Activated CD8-positive, alpha-beta memory T cell treated with anti-CD3 and anti-CD28 coated beads for 24 hours (primary cell): ENCODE measurements around the gene GSN.

Source experiments
- DNase-seq: peaks from one replicate; pipeline ENCODE4 v3.0.0-alpha.2; 2020

GSN gene

DNA sequence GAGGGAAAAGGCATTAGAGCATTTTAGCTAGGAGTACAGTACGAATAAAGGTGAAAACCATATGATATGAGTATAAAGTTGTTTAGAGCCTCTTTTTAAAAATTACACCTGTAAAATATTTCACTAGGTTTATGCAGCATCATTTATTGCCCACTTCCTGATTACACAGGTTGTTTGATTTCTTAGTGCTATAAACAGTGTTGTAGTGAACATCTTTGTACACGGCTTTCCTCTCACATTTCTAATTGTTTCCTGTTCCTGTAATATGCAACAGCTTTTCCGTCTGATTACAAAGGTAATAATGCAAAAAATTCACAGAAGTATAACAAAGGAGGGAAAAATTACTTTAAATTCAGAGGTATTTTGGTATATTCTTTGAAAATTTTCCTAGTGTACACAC, 89.0 kb downstream of the GSN start:
- no peak for DNase-seq

DNA sequence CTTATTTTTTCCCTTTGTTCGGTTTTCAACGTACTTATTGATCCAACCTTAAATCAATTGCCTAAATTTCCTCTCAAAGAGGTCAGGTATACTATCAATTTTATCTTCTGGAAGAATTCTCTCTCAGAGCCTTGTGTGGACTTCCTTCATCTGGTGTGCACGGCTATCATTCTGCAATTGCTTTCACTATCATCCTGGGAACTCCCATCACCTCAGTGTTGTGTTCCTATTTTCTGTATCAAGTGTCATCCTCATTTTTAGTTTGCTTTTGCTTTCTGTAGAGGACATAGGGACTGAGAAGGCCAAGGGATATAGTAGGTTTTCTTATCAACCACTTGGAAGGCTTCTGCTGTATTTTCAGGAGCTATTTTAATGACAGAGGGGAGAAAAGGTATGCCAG, 90.8 kb downstream of the GSN start:
- DNase-seq: no peak

DNA sequence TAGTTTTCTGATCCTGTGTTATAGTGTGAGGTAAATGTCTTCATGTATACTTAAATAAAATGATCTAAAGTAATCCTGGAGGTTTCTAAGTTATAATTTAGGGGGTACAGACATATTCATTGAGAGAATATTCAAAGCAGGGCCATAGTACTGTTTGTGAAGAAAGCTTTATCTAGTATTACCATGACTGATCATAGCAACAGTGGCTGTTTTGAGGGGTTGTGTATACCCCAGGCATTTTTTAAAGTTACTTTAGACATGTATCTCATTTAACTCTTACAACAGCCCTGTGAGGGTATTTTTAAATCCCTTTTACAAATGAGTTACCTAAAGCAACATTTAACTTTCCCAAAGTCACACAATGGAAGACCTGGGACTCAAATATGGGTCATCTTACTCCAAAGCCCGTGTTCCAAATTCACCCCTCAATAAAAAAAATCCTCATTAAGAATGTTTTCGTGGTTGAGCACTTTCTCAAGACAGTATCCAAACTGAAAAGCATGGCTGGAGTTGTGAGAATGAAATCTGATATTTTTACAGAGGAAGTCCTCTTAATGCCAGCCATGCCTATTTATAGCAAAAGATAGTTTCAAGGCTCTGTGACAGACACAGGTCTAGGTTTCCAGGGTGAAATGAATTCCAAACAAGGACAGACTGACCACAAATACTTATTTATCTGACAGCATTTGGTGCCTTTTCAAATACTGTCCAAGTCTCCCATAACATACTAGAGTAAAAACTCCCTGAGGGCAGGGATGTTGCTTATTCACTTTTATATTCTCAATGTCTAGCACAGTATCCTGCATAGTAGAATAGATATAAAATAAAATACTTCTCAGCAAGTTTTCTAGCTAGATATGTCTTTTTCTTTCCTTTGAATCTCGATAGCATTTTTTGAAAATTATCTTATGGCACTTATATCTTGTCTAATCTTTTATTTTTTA, 91.7 kb downstream of the GSN start:
- DNase-seq: no peak

DNA sequence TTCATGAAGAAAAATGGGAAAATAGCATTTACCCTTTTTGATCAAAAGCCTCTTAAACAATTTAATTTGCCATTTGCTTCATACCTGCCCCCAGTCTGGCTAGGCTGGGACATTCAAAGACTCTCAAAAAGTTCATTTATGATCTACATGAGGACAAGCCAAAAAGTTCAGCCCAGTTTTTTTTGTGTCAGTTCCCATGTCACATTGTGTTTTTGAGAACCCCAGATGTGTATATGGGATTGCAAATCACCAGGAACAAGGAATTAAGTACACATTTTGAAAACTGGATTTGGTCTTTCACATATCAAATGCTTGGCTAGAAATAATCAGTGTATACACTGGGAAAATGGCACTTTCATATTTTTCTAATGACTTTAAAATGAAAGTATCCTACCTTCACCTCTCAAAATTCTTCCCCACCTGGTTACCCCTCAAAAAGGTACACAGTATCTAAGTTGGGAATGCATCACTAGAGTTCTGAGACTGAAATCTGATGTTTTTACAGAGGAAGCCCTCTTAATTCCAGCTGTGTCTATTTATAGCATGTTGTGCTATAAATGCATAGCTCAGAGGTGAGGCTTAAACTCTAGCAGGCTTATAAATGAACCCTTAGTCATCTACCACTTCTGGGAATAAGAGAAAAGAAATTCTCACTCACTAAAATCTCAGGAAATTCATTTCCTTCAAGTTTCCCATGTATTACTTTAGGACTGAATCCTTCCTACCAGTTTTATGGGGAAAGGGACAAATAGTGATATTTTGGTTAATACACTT, 92.8 kb downstream of the GSN start:
- no peak for DNase-seq

DNA sequence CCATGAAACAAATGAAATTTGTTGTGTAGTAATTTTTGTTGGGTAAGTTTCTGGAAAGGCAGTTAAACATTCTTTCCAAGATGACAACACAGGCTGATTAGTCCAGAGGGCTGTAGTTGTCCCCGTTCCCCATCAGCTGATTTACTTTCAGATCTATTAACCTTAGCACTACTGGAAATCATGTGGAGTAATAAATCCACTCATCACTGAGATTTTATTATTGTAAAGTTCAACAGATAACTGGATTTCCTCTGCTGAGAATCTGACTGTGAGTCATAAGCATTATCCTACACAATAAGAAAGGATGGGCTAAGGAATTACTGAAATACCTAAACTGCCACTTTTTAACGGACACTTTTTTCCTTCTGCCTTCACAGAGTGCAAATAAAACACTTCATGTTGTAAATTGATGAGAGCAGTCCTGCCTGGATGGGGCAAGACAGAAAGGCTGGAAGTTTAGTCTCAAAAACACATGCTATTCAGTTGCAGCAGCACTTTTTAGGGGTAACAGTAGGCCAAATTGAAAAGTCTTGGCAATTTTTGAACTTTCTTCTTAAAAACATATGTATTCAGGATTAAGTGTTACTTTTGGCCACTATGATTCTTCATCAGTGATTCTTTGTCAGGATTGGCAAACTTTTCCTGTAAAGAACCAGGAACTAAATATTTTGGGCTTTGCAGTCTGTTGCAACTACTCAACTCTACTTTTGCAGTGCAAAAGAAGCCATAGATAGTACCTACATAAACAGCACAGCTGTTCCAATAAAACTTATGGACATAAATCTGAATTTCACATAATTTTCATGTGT, 95.1 kb downstream of the GSN start:
- DNase-seq: no peak

DNA sequence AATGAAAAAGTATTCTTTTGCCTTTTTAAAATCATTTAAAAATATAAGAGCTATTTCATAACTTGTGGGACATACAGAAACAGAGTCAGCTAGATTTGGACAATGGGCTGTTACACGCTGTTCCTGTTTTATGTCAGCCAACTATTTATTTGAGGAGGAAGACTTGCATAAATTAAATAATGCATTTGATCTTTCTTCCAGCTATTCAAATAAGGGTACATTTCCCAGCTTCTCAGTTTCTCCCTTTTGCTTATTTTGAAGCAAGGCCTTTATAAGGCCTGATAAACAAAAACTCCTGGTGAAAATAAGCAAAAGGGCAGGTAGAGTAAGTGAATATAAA, 95.6 kb downstream of the GSN start:
- DNase-seq: no peak

DNA sequence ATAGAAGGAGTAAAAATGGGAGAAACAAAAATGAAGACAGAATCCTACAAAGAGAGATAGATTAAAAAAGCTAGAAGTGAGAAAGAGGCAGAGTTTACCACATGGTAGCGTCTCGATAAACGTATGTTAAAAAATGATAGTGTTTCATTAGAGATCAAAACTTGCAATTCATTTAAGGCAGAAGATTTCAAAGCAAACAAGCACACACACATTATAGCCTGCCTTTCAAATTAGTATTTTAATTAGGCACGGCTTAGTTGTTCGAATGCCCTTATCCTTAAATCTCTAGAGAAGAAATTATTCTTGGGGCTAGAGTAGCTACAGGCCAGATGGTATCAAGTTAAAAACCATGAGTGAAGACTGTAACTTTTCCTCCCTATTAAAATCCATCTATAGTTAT, 96.1 kb downstream of the GSN start:
- no peak for DNase-seq

DNA sequence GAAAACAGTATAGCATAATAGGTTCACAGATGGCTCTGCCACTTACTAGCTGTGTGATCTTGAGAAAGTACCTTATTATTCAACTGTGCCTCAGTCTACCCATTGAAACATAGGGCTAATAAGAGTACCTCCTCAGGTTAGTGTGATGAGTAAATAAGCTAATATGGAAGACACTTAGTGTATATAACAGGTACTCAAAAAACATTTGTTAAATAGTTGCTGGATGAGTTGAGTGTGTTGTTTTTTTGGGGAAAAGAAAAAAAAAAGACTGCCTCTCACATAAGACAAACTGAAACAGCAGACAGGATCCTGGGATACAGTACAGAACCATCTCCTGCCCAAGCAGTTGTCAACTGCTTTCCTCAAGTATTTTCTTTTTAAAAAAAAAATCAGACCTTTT, 96.9 kb downstream of the GSN start:
- no peak for DNase-seq

DNA sequence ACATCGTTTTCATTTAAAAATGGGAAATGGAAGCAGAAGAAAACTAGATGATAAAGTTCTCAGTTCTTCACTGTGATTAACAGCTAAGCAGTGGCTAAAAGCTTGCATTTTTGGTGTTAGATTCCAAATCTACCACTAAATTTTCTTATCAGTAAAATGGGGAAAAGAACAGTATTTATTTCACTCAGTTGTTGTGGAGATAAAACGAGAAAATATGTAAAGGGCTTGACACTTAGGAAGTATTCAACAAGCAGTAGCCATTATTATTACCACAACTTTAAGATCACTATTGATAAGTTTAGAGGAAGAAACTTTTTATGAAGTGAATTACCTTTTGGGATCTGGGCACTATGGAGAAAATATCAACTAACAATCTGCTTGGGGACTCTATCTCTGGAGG, 97.6 kb downstream of the GSN start:
- DNase-seq: no peak

DNA sequence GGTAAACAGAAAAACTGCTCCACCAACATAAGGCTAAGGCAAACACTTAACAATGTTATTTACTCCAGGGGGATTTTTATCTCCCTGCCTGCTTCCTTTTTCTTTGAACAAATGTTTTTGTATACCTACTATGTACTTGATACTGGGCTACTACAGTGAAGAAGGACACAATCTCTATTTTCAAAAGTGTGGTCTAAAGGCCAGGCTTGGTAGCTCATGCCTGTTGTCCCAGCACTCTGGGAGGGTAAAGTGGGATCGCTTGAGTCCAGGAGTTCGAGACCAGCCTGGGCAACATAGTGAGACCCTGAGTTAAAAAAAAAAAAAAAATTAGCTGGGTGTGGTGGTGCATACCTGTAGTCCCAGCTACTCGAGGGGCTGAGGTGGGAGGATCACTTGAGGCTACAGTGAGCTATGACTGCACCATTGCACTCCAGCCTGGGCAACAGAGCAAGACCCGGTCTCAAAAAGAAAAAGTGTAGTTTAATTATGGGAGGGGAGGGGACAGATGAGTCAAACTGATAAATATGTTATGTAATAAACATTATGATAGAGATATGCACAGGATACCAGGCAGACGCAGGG, 98.7 kb downstream of the GSN start:
- DNase-seq: no peak

DNA sequence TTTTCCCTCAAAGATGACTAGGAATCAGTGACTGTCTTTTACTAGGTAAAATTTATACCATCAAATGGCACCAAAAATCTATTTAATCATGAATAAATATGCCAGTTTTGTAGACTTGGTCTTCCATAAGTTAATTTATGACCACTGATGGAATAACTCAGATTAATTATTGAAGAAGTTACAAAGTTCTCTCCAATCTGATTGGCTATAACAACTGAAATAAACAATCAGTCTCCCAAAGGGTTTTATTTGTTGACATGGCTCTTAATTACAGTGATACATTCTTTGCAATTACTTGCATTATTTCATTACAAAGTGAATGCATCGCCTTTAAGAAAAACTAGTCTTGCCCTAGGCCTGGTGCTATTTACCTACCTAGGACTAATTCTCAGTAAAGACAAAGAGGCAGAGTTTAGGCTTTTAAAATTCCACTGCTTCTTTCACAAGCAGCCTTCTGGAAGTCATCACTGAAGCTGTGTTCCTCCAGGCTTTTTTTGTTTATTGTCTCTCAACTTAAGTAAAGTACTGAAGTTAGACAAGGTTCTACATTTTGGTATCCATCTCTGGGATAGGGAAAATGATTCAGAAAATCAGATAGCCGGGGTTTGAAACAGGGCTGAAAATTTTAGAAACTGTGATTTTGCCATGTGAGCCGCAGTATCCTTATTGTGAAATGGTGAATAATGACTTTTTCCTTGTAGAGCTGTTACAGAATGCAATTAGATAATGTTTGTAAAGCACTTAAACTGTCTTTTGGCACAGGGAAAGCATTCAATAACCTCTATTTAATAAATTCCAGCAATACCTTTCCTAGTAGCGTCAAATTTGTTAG, 99.6 kb downstream of the GSN start:
- no peak for DNase-seq

DNA sequence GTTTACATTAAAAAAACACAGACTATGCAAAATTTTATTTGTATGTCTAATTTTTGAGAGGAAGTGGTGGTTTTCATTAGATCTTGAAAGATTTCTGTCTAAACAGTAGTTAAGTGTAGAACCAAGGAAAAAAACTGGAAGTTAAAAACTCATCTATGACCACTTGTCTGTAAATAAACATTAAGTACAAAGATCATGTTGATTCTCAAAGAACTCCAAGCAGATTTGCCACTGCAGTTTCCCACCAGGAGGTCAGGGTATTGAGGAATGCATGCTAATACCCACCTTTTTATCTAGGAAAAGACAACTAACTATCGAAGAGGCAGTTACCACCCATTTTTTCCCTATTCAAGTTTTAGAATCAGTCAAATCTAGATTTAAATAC, 100.2 kb downstream of the GSN start:
- no peak for DNase-seq

DNA sequence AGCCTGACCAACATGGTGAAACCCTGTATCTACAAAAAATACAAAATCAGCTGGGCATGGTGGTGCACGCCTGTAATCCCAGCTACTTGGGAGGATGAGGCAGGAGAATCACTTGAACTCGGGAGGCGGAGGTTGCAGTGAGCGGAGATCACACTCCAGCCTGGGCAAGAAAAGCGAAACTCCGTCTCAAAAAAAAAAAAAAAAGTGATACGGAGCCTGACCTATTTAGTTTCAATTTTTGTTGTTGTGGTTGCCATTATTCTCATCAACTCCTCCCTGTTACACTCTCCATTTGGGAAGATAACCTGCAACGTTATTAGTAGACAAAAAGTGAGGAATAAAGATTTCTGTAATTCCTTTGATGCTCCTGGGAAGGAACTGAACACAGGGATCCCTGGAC, 100.8 kb downstream of the GSN start:
- no peak for DNase-seq

DNA sequence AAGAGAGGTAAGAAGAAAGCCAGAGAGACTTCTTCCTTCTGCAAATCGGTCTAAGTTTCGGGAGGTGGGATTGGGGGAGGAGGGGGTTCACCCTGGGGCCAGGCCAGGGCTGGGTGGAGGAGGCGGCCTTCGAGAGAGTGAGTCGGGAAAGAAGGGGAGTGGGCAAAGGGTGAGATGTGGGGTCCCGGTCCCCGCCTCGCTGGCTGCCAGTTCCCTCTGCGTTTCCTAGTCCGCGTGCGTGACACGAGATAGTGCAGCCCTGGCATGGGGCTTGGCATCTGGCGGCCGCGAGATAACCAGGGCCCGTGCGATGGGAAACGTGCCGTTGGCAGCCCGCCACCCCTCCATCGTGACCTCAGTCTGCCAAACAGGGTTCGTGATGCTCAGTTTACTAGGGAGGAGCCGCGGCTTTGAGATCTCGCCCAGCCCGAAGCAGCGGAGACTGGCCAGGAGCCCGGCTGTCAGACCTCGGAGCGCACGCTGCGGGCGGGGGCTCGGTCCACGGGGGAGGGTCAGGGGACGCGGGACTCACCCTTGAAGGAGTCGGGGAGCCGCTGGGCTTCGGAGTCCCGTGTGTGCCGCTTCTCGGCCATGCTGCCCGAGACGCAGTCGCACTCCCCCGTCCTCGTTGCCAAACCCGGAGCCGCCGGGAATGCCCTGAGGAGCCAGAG, 101.8 kb downstream of the GSN start, which contains the start of gene STOM:
STOM (minus strand) TSS at position 656 of the 671 bp plus-strand sequence; CDS start at position 593, 63 bp downstream.
- DNase-seq: no peak

DNA sequence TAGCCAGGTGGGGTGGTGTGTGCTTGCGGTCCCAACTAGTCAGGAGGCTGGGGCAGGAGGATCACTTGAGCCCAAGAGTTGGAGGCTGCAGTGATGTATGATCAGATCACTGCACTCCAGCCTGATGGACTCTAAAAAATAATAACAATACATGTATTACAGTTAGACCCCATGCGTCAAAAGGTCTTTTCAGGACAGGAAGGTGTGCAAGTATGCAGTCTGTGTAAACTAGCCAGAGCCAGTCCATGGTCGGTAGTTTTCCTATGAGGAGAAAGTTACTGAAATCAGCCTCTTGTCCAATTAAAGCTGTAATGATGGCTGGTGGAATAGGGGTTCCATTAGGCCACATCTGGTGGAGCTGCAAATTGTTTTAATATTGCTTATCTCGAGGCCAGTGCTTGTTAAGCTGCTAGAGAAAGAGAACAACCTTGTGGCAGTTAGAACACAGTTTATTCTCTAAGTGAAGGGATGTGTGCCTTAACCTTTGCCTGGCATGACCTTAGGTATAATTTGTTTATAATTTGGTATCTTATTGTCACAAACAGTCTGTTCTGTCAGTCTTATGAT, 103.6 kb downstream of the GSN start:
- DNase-seq: no peak

DNA sequence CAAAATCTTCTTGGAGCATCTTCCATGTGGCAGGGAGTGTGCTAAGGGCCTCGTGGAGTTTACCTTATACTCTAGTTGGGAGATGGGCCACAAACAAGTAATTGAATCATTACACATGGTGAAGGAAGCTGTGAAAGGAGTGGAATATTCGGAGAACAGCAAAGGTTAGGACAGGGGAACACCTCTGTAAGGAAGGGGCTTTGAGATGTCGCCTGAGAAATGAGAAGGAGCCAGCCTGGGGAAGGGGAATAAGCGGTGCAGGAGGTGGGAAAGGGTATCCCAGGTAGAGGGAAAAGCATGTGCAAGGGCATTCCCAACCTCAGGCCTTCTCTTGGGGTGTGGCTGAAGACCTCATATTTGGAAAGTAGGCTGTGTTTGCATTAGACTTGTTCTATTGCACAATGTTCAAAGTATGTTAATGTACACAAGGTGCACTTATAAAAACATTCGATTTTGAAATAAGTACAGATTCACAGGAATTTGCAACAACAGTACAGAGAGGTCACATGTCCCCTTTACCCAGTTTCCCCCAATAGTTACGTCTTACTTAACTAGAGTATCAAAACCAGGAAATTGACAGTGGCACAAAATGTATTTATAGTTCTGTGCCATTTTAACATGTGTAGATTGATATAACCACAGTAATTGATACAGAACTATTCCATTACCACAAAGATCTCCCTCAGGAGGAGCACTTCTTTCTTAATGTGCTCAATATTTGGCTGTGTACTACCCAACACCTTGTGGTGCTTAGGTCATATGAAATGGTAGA, 104.5 kb downstream of the GSN start:
- DNase-seq: no peak

DNA sequence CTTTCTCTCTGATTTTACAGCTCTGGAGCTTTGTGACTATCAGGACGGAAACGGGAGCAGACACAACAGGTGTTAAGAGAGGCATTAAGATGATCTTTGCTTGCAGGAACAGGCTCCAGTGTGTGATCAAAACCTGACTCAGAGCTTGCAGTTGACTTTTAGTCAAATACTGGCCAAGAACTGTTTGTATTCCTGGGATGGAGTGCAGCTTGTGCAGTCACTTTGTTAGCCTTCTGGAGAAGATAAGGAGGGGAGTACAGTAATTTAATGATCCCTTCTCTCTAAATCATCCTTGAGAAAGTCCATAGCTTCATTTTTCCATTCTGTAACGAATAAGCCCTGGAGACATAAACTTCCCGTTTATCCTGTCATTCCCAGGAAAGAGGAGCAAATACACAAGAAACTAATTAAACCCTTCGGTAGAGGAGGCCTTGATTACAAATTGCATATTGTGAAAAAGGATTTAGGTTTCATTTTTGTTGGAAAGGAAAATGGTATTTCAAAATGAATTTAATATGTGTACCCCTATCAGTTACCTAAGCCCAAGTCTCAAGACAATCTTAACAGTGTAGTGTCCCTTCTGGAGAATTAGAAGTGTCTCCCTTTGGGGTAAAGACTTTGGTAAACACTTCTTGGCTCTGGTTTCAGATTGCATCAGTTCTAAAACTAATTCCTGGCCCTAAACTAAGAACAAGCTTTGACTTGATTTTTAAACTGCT, 105.2 kb downstream of the GSN start:
- no peak for DNase-seq

DNA sequence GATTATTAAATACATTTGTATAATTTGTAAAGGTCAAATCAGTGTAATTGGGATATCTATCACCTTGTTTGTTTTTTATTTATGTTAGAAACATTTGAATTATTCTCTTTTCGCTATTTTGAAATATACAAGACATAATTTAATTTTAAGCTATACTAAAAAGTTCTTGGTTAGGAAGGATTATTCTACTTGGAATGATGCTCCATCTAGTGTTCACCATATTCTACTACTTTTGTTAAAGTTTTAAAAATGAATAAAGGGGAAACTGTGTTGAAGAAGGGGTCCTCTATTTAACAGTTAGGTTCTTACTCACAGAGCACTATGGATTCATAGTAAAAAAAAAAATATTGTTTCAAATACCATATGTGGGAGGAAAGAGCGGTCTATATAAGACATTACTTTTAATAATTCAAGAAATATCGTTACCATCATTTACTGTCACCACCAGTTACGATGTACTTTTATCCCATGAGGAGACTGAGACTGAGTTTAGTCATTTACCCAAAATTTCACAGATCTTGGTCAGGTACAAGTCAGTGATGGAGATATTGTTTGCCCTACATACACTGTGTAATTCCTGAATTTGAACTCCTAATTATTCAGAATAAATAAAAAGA, 108.4 kb downstream of the GSN start:
- no peak for DNase-seq

DNA sequence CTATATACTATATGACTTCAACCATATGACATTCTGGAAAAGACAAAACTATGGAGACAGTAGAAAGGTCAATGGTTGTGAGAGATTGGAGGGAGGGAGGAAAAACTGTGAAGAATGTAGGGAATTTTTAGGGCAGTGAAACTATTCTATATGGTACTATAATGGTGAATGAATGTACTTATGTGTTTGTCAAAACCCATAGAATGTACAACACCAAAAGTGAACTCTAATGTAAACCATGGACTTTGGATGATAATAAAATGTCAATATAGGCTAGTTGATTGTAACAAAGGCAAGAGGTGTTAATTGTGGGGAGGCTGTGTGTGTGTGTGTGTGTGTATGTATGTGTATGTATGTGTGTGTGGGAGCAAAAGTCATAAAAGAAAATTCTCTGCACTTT, 112.9 kb downstream of the GSN start:
- no peak for DNase-seq
